ENCODE results near the gene AGT. TPM values are rescaled to one million over a fixed set of nuclear protein-coding genes. Genes with fewer than 3 reads are reported as not detected.

Gene AGT
- total RNA-seq, 2 donors from 2014 or later, result 86.3 to 152 TPM

- TF ChIP-seq, protein P1, sequence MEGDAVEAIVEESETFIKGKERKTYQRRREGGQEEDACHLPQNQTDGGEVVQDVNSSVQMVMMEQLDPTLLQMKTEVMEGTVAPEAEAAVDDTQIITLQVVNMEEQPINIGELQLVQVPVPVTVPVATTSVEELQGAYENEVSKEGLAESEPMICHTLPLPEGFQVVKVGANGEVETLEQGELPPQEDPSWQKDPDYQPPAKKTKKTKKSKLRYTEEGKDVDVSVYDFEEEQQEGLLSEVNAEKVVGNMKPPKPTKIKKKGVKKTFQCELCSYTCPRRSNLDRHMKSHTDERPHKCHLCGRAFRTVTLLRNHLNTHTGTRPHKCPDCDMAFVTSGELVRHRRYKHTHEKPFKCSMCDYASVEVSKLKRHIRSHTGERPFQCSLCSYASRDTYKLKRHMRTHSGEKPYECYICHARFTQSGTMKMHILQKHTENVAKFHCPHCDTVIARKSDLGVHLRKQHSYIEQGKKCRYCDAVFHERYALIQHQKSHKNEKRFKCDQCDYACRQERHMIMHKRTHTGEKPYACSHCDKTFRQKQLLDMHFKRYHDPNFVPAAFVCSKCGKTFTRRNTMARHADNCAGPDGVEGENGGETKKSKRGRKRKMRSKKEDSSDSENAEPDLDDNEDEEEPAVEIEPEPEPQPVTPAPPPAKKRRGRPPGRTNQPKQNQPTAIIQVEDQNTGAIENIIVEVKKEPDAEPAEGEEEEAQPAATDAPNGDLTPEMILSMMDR (IDR thresholded peaks at IDR 0.05), result no peak
- Histone ChIP-seq H3K27me3 (no peaks in the 10 kb centered on the region), H3K4me1 (peaks cover 0 to 10% of the 10 kb centered on the region in 2 donors), H3K9me3 (no peaks in the 10 kb centered on the region), H3K27ac (no peak overlapping the region), H3K4me3 (no peak overlapping the region), H3K36me3 (peaks cover 28% of the 10 kb centered on the region)
- no peak for DNase-seq (ENCODE audit: low spot score)
Measured at GRCh38 chr1:230696218-230696617, 17.7 kb downstream of the AGT start.

DNA sequence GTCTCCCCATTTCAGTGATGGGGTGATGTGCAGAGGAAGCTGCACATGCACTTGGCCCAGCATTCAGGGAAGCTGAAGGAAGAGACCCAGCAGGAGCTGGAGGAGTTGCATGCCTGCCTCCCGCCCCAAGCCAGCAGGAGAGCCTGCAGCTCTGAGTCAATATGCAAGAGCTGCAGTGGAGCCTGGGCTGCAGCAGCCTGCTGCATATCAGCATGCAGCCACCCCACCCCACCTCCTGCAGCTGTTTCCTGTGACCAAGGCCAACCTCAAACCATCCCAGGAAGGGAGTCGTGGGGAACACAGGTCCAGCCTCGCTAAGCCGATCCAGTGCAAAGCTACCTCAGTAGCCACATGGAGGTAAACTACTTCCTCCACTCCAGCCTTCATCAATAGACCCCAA is 18.9 kb downstream of the AGT start:
- TF ChIP-seq, protein P1 (IDR thresholded peaks at IDR 0.05), result no peak
- Histone ChIP-seq H3K36me3 (peaks cover 40% of the 10 kb centered on the region), H3K4me3 (no peak overlapping the region)

DNA sequence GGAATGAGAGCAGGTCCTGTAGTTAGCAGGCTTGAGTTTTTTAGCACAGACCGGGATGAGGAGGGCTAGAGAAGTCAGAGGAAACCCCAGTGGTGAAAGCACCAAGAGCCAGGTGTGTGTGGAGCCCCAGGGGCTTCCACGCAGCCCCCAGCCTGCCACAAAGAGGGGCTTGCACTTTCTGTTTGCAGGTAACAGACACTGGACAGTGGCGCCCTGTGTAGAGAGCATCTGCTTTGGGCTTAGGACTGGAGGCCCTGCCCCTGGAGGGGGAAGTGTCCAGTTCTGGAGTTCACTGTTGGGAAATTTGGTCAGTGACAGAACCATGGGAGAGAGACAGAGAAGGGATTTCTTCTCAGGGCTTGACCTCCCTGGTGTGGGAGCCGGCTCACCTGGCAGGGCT is 19.5 kb downstream of the AGT start:
- Histone ChIP-seq H3K27me3 (no peaks in the 10 kb centered on the region), H3K9me3 (no peaks in the 10 kb centered on the region), H3K4me3 (no peak overlapping the region), H3K27ac (no peak overlapping the region), H3K4me1 (peaks cover 0 to 10% of the 10 kb centered on the region in 2 donors), H3K36me3 (peaks cover 45% of the 10 kb centered on the region)
- DNase-seq (ENCODE audit: low spot score), result no peak
- TF ChIP-seq, protein P1 (IDR thresholded peaks at IDR 0.05), result no peak

More for the DNA sequence above, 18.9 kb downstream of the AGT start:
- Histone ChIP-seq H3K4me1 (peaks cover 0 to 10% of the 10 kb centered on the region in 2 donors), H3K27me3 (no peaks in the 10 kb centered on the region), H3K9me3 (no peaks in the 10 kb centered on the region), H3K27ac (no peak overlapping the region)
- no peak for DNase-seq (ENCODE audit: low spot score)

GRCh38 chr1:230693777-230694176 is 20.1 kb downstream of the AGT start:
- DNase-seq (ENCODE audit: low spot score), result no peak
- Histone ChIP-seq H3K4me1 (peaks cover 0 to 10% of the 10 kb centered on the region in 2 donors), H3K36me3 (peaks cover 50% of the 10 kb centered on the region), H3K4me3 (no peak overlapping the region), H3K27ac (no peak overlapping the region), H3K9me3 (no peaks in the 10 kb centered on the region), H3K27me3 (no peaks in the 10 kb centered on the region)
- TF ChIP-seq, protein P1 (IDR thresholded peaks at IDR 0.05), result no peak

- Histone ChIP-seq H3K36me3 (peaks cover 55% of the 10 kb centered on the region), H3K9me3 (no peaks in the 10 kb centered on the region), H3K4me3 (no peak overlapping the region), H3K4me1 (peaks cover 0 to 10% of the 10 kb centered on the region in 2 donors), H3K27ac (no peak overlapping the region), H3K27me3 (no peaks in the 10 kb centered on the region)
- DNase-seq (ENCODE audit: low spot score), result no peak
- TF ChIP-seq, protein P1 (IDR thresholded peaks at IDR 0.05), result no peak
Measured at GRCh38 chr1:230693221-230693620, 20.7 kb downstream of the AGT start.

- Histone ChIP-seq H3K4me3 (no peak overlapping the region), H3K27me3 (no peaks in the 10 kb centered on the region), H3K9me3 (no peaks in the 10 kb centered on the region), H3K27ac (no peak overlapping the region), H3K36me3 (peaks cover 66% of the 10 kb centered on the region), H3K4me1 (no peaks in the 10 kb centered on the region)
- no peak for DNase-seq (ENCODE audit: low spot score)
- TF ChIP-seq, protein P1 (IDR thresholded peaks at IDR 0.05), result no peak
Measured at GRCh38 chr1:230691615-230692014, 22.3 kb downstream of the AGT start.

Measured in right atrium auricular region (tissue), 2 donors.